Activated T-cell treated with anti-CD3 and anti-CD28 coated beads, Interleukin-2, amount 50 U/mL, for 72 hours (primary cell): ENCODE data around the gene GPC5. TPM values are rescaled to one million over a fixed set of nuclear protein-coding genes. Genes with fewer than 3 reads are reported as not detected.

Experiments
- ATAC-seq, 2 donors: fragments of 150-1000 bp; cut with Tn5 transposase; replicated peaks in 1 of 2; 2 replicates each; pipeline ENCODE4 v1.10.0; 2021; ENCODE audit warnings: moderate library complexity in 2 of 2, mild to moderate bottlenecking in 1 of 2
- DNase-seq, 2 donors: peaks; one replicate each; pipeline ENCODE4 v3.0.0; 2021 to 2022; ENCODE audit warnings: mixed read lengths in 1 of 2
- H3K27ac Mint-ChIP-seq: one replicate; pipeline ENCODE4 v1.8.0; 2022; ENCODE audit warnings: mild to moderate bottlenecking, moderate library complexity, mixed read lengths
- H3K27me3 Mint-ChIP-seq: one replicate; pipeline ENCODE4 v1.8.0; 2022; ENCODE audit warnings: low read depth, mixed read lengths
- H3K36me3 Mint-ChIP-seq, 2 donors: one replicate each; pipeline ENCODE4 v1.8.0; 2022; ENCODE audit warnings: mixed read lengths in 2 of 2, mild to moderate bottlenecking in 1 of 2; ENCODE audit not compliant: insufficient read depth in 2 of 2
- H3K4me1 Mint-ChIP-seq: one replicate; pipeline ENCODE4 v1.8.0; 2022; ENCODE audit warnings: low read depth, mixed read lengths
- H3K4me3 Mint-ChIP-seq, 2 donors: one replicate each; pipeline ENCODE4 v1.8.0; 2022; ENCODE audit warnings: mild to moderate bottlenecking in 2 of 2, mixed read lengths in 2 of 2, moderate library complexity in 2 of 2
- H3K9me3 Mint-ChIP-seq, 2 donors: one replicate each; pipeline ENCODE4 v1.8.0; 2022; ENCODE audit warnings: mixed read lengths in 2 of 2
- total RNA-seq, 2 donors: library from RNA; stranded (reverse); gene quantifications; one replicate each; pipeline ENCODE4 v1.2.3, GENCODE V29; 2022

The GPC5 gene
- total RNA-seq, 2 donors from 2014 or later, result 0.14 TPM; not detected in 1

GRCh38 chr13:91601273-91601672, 202.9 kb downstream of the GPC5 start:
- Mint-ChIP-seq H3K4me3 (no peak overlapping the region), H3K36me3 (no peaks in the 10 kb centered on the region), H3K4me1 (no peaks in the 10 kb centered on the region), H3K9me3 (peaks cover 0 to 2% of the 10 kb centered on the region in 2 donors), H3K27ac (no peak overlapping the region), H3K27me3 (no peaks in the 10 kb centered on the region)
- ATAC-seq (no peak), DNase-seq (no peak)

- H3K4me1 Mint-ChIP-seq, result no peaks in the 10 kb centered on the region
- no peak overlapping the region for H3K27ac Mint-ChIP-seq
- H3K27me3 Mint-ChIP-seq, result no peaks in the 10 kb centered on the region
- DNase-seq (no peak), ATAC-seq (no peak)
- peaks cover 0 to 2% of the 10 kb centered on the region in 2 donors for H3K9me3 Mint-ChIP-seq
- no peaks in the 10 kb centered on the region for H3K36me3 Mint-ChIP-seq
- H3K4me3 Mint-ChIP-seq, result no peak overlapping the region
These were observed 203.4 kb downstream of the GPC5 start for GRCh38 chr13:91601807-91602206.

- no peaks in the 10 kb centered on the region for H3K4me1 Mint-ChIP-seq
- no peaks in the 10 kb centered on the region for H3K27me3 Mint-ChIP-seq
- ATAC-seq (no peak), DNase-seq (no peak)
- peaks cover 0 to 2% of the 10 kb centered on the region in 2 donors for H3K9me3 Mint-ChIP-seq
- no peaks in the 10 kb centered on the region for H3K36me3 Mint-ChIP-seq
- H3K4me3 Mint-ChIP-seq, result no peak overlapping the region
- H3K27ac Mint-ChIP-seq, result no peak overlapping the region
These were observed 210.9 kb downstream of the GPC5 start for GRCh38 chr13:91609353-91609752.

DNA sequence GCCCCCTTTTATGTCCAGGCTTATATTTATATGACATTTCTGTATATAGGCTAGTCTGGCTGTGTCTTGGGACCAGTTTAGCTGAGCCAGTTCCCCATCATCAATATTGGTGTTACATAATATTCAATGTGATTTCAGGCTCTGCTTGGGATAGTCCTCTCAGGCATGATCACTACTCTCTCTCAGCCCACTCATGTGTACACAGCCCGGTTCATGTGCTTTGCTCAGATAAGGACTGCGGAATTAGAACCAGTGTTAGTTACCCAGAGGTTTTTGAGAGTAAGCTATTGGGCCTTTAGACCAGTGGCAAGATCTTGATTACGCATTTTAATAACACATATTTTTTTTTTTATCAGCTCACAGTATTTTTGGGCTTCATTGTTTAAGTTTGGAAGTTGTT, 219.9 kb downstream of the GPC5 start:
- no peak for DNase-seq
- no peaks in the 10 kb centered on the region for H3K4me1 Mint-ChIP-seq
- no peaks in the 10 kb centered on the region for H3K36me3 Mint-ChIP-seq
- H3K27me3 Mint-ChIP-seq, result no peaks in the 10 kb centered on the region
- H3K27ac Mint-ChIP-seq, result no peak overlapping the region
- ATAC-seq, result no peak
- no peak overlapping the region for H3K4me3 Mint-ChIP-seq
- H3K9me3 Mint-ChIP-seq, result peaks cover 0 to 2% of the 10 kb centered on the region in 2 donors

GRCh38 chr13:91620670-91621141, 222.3 kb downstream of the GPC5 start:
- H3K36me3 Mint-ChIP-seq, result no peaks in the 10 kb centered on the region

DNA sequence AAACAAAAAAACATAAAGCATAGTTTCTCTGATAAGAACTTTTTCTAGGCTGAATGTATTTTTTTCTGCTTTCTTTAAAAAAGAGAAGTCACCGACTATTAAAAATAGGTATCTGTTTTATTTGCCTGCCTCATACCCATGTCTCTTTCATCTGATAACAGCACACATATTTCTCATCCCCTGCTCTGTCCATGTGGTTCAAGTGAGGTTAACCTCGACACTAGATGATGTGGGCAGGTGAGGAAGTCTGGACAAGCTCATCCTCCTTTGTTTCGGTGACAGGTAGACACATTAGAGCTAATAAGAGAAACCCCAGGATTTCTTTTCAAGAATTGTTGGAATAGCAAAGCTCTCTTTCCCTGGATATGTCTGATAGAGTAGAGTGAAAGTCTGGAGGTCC, 222.7 kb downstream of the GPC5 start:
- no peak overlapping the region for H3K4me3 Mint-ChIP-seq
- H3K36me3 Mint-ChIP-seq, result no peaks in the 10 kb centered on the region
- H3K27ac Mint-ChIP-seq, result no peak overlapping the region
- DNase-seq, result no peak
- no peaks in the 10 kb centered on the region for H3K27me3 Mint-ChIP-seq
- ATAC-seq, result no peak
- H3K9me3 Mint-ChIP-seq, result peaks cover 0 to 2% of the 10 kb centered on the region in 2 donors
- H3K4me1 Mint-ChIP-seq, result no peaks in the 10 kb centered on the region

More at GRCh38 chr13:91620670-91621141, 222.3 kb downstream of the GPC5 start:
- Mint-ChIP-seq H3K27ac (no peak overlapping the region), H3K4me1 (no peaks in the 10 kb centered on the region), H3K9me3 (peaks cover 0 to 2% of the 10 kb centered on the region in 2 donors), H3K27me3 (no peaks in the 10 kb centered on the region), H3K4me3 (no peak overlapping the region)
- no peak for ATAC-seq
- no peak for DNase-seq

DNA sequence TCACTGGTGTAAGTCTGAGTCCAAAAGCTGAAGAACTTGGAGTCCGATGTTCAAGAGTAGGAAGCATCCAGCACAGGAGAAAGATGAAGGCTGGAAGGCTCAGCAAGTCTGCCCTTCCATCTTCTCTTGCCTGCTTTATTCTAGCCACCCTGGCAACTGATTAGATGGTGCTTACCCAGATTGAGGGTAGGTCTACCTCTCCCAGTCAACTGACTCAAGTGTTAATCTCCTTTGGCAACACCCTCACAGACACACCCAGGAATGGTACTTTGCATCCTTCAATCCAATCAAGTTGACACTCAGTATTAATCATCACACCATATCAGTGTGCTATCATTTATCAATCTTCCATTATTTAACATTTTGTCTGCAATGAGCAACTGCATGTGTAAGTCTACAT, 223.5 kb downstream of the GPC5 start:
- no peak overlapping the region for H3K27ac Mint-ChIP-seq
- DNase-seq (no peak), ATAC-seq (no peak)
- no peak overlapping the region for H3K4me3 Mint-ChIP-seq
- no peaks in the 10 kb centered on the region for H3K36me3 Mint-ChIP-seq
- H3K4me1 Mint-ChIP-seq, result no peaks in the 10 kb centered on the region
- H3K27me3 Mint-ChIP-seq, result no peaks in the 10 kb centered on the region
- peaks cover 0 to 2% of the 10 kb centered on the region in 2 donors for H3K9me3 Mint-ChIP-seq

DNA sequence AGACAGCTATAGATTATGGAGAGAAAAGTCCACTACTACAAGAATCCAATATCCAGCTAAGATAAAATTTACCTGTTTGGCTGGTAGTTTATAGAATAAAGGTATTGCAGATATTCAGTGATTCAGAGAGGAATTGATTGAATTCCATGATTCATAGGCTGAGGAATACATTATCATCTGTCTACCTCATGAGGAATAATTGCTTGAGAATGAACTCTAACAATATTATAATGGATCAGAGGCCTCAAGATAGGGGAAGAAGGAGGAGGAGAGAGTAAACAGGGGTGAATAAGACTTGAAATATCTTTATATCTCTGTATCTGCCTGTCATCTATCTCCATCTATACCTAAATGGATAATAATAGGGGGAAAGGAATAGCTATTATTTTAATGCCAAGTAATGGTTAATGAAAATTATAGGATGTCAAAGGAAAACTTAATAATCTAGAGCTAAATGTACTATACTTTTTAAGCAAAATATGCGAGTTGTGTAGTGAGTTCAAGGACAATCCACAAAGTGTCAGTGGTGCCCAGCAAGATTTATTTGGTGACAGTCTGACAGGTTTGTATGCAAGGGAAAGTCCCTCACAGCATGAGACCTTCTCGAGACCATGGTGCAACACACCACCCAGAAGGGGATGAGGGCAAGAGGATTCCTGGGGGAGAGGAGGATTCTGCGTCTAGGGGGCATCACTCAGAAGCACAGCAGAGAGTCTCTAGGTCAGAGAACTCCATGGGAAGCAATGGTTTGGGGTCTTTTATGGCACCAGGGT, 224.5 kb downstream of the GPC5 start:
- Mint-ChIP-seq H3K4me3 (no peak overlapping the region), H3K27me3 (no peaks in the 10 kb centered on the region), H3K27ac (no peak overlapping the region), H3K9me3 (peaks cover 0 to 2% of the 10 kb centered on the region in 2 donors), H3K4me1 (no peaks in the 10 kb centered on the region), H3K36me3 (no peaks in the 10 kb centered on the region)
- DNase-seq (no peak), ATAC-seq (no peak)

DNA sequence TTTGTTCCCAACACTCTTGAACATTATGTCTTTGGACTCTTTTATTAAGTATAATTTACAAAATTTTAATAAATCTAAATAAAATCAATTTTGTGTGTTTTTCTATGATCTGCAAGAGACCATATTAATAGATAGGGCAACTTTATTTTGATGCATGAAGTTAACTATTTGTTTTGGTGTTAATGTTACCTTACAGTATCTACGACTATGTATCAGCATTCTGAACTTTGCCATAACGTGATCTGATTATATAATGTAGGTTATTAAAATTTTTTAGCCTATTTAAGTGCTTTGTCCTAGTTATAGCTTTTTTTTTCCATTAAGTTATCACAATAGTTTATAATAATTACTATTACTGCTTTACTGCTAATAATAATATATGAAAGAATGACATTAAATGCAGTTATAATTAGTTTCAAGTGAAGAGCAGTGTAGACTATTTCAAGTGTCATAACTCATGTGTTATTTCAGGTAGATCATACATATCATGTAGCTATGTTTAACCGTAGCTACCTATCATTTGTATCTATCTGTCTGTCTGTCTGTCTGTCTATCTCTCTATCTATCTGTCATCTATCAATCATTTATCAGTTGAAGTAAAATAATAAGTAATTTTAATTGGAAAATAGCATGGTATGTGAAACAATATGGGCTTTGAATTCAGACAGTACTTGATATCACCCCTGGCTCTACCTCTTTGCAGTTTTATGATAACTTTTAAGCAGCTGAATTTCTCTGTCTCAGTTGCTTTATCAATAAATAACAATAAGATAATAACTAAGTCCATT, 229.7 kb downstream of the GPC5 start:
- Mint-ChIP-seq H3K4me1 (no peaks in the 10 kb centered on the region), H3K27ac (no peak overlapping the region), H3K4me3 (no peak overlapping the region), H3K9me3 (no peaks in the 10 kb centered on the region), H3K36me3 (no peaks in the 10 kb centered on the region), H3K27me3 (no peaks in the 10 kb centered on the region)
- DNase-seq (no peak), ATAC-seq (no peak)

DNA sequence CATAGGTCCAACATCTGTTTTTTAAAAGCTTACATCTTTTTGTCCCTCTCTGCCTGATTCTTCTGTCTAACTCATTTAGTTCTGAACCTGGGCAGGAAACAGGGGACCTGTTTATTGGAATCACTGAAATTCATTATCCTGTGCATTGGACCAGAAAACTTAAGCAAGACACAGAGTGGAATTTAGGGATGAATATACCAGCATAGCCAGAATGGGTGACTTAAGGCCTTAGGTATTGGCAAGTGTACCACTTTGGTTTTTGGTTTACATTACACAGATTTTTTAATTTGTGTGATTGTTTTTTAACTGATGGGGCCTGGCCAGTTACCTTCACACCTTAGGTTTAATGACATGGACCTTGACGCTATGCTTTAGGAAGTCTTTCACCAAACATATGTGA, 232.5 kb downstream of the GPC5 start:
- Mint-ChIP-seq H3K9me3 (no peaks in the 10 kb centered on the region), H3K27me3 (no peaks in the 10 kb centered on the region), H3K4me1 (no peaks in the 10 kb centered on the region), H3K4me3 (no peak overlapping the region), H3K27ac (no peak overlapping the region), H3K36me3 (no peaks in the 10 kb centered on the region)
- DNase-seq (no peak), ATAC-seq (no peak)

DNA sequence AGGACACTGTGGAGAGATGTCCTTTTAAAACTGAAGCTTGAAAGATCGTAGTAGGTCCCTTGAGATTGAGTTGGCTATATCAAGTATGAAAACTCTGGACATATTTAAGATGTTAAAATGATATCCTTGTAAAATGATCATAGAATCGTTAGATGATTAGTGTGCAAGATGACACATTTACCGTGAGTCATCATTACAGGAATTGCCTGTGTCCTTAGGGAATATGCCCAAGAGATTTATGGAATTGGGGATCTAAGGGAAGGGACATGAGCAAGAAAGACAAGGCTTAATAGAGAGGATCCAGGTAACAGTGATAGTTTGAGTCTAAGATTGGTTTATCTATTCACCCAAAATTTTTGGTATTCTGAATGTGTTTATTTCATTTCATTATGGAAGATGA, 233.7 kb downstream of the GPC5 start:
- H3K27ac Mint-ChIP-seq, result peak overlapping the region; percentile 40
- H3K27me3 Mint-ChIP-seq, result no peaks in the 10 kb centered on the region
- ATAC-seq (no peak), DNase-seq (no peak)
- H3K9me3 Mint-ChIP-seq, result no peaks in the 10 kb centered on the region
- H3K36me3 Mint-ChIP-seq, result no peaks in the 10 kb centered on the region
- no peaks in the 10 kb centered on the region for H3K4me1 Mint-ChIP-seq
- H3K4me3 Mint-ChIP-seq, result no peak overlapping the region

DNA sequence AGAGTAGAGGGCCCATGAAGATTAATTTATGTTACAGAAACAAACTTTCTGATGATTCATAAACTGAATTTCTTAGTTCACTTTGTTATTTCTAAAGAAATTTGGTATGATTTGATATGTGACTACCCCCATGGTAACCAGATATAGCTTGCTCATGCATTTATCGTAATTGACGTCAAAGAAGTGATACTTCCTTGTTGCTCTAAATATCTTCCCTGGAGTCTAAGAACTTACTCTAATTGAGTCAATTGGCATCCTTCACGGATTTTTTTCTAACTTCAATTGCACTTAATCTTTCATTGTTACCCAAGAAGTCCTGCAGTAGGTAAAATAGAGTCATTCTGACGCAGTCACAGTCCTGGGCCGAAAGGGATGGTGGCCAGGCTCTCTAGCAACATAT, 240.9 kb downstream of the GPC5 start:
- no peaks in the 10 kb centered on the region for H3K27me3 Mint-ChIP-seq

DNA sequence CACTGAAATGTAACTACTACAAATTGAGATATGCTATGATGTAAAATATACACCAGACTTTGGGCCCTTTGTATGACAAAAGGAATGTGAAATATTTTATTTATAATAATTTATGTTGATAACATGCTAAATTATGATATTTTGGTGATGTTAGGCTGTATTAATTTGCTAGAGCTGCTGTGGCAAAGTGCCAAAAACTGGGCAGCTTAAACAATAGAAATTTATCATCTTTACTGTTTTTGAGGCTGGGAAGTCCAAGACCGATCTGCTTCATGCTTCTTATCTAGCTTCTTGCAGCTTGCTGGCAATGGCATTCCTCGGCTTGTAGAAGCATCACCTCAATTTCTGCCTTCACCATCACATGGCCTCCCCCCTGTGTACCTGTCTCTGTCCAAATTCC, 245.0 kb downstream of the GPC5 start:
- DNase-seq, result no peak
- H3K27me3 Mint-ChIP-seq, result no peaks in the 10 kb centered on the region
- no peaks in the 10 kb centered on the region for H3K36me3 Mint-ChIP-seq
- H3K4me1 Mint-ChIP-seq, result no peaks in the 10 kb centered on the region
- ATAC-seq, result no peak
- no peaks in the 10 kb centered on the region for H3K9me3 Mint-ChIP-seq
- H3K4me3 Mint-ChIP-seq, result no peak overlapping the region
- no peak overlapping the region for H3K27ac Mint-ChIP-seq

More for the DNA sequence above, 240.9 kb downstream of the GPC5 start:
- H3K4me3 Mint-ChIP-seq, result no peak overlapping the region
- DNase-seq (no peak), ATAC-seq (no peak)
- no peak overlapping the region for H3K27ac Mint-ChIP-seq
- no peaks in the 10 kb centered on the region for H3K36me3 Mint-ChIP-seq
- H3K4me1 Mint-ChIP-seq, result no peaks in the 10 kb centered on the region
- peaks cover 0 to 2% of the 10 kb centered on the region in 2 donors for H3K9me3 Mint-ChIP-seq
